ENCODE measurements around the gene CC2D2A.

GRCh38 chr4:15434091-15434490 is 35.6 kb upstream of the CC2D2A start:
- TF ChIP-seq TAF1 (IDR thresholded peaks at IDR 0.05; ENCODE audit: low read depth) (no peak), MXI1 (conservative IDR thresholded peaks at IDR 0.05; ENCODE audit: poor library complexity, severe bottlenecking) (no peak), EP300 (conservative IDR thresholded peaks at IDR 0.05; ENCODE audit: poor library complexity, severe bottlenecking) (no peak), CTCF (IDR thresholded peaks at IDR 0.05; ENCODE audit: poor library complexity, severe bottlenecking) (no peak)

All from neural cell (in vitro differentiated cells).